Measurements from ENCODE around the gene ACTN4. TPM values are rescaled to one million over a fixed set of nuclear protein-coding genes. Genes with fewer than 3 reads are reported as not detected.

The ACTN4 gene
- total and polyA plus RNA-seq, 2 of the 4 experiments (the other 2 are of a cell fraction), result 541 to 659 TPM

GRCh38 chr19:38744874-38745273 lies 97.4 kb downstream of the ACTN4 start:
- 100% methylated on average over 1 of the region's 6 CpGs; no CpG with 5 or more reads in 1 of the 2 experiments for whole genome bisulfite sequencing, 2 experiments (ENCODE audit: extremely low coverage in 2 of 2, insufficient read length in 1 of 2)
- ATAC-seq (ENCODE audit: low read depth), result no peak
- Histone ChIP-seq H3K23ac (ENCODE audit: low read depth, low read length) (no peak overlapping the region), H3K9me1 (ENCODE audit: insufficient read depth, low read length) (no peaks in the 10 kb centered on the region), H3K27me3 (ENCODE audit: control insufficient read depth, insufficient read depth, low read length) (no peaks in the 10 kb centered on the region; the same call in 1 of the 2 replicates), H4K8ac (ENCODE audit: low read depth in 2 of 2, low read length in 2 of 2) (no peak overlapping the region), H3K9ac (ENCODE audit: low read depth, low read length) (no peak overlapping the region), H2AFZ (replicated peaks; ENCODE audit: low read length, poor library complexity) (no peak overlapping the region), H4K5ac (ENCODE audit: low read depth, low read length) (no peak overlapping the region), H3K4me1 (ENCODE audit: control insufficient read depth, insufficient read depth, low read length) (no peaks in the 10 kb centered on the region), H3K4me2 (ENCODE audit: low read depth, low read length) (no peak overlapping the region), H3K4me3 (ENCODE audit: insufficient read depth, low read depth, low read length) (no peak overlapping the region), H3K14ac (replicated peaks; ENCODE audit: low read depth, low read length) (no peak overlapping the region), H3K56ac (ENCODE audit: extremely low read depth, insufficient read depth, low read length) (no peak overlapping the region), H3K27ac (ENCODE audit: insufficient read depth, low read length) (no peak overlapping the region), H3K79me1 (ENCODE audit: low read depth in 1 of 2, low read length in 2 of 2) (no peaks in the 10 kb centered on the region), H3K9me3 (ENCODE audit: control insufficient read depth, insufficient read depth, low read length) (no peaks in the 10 kb centered on the region), H2BK5ac (ENCODE audit: low read depth, low read length, poor library complexity, severe bottlenecking) (no peak overlapping the region), H3K4ac (ENCODE audit: low read depth, low read length) (no peak overlapping the region), H3K18ac (ENCODE audit: low read depth, low read length) (no peak overlapping the region), H2AK5ac (ENCODE audit: low read depth, low read length) (no peak overlapping the region), H4K20me1 (ENCODE audit: insufficient read depth, low read length) (no peaks in the 10 kb centered on the region), H2BK15ac (ENCODE audit: low read depth, low read length) (no peak overlapping the region), H2AK9ac (replicated peaks; ENCODE audit: low read depth, low read length, poor library complexity) (no peak overlapping the region), H2BK120ac (ENCODE audit: low read depth, low read length) (no peak overlapping the region), H4K91ac (ENCODE audit: insufficient read depth, low read depth, low read length) (no peak overlapping the region), H3K36me3 (ENCODE audit: control insufficient read depth, insufficient read depth, low read length) (no peaks in the 10 kb centered on the region), H2BK20ac (ENCODE audit: low read depth, low read length) (no peak overlapping the region)
- ChIA-PET CTCF (no interaction called here), POLR2A (ENCODE audit: unreplicated experiment) (no interaction called here)
- in situ Hi-C loops (cut with MboI; ENCODE audit: low sequenced_read_pairs), result loop anchor here (25.0 kb wide), 1 partner anchor 167 kb away; the partner anchor contains the start of gene CCER2
- BruUV-seq (replicated peaks), result no TSS peak
- dilution Hi-C loops (cut with HindIII; ENCODE audit: low sequenced_read_pairs, unreplicated experiment), result no loop called here
- TF ChIP-seq BHLHE40 (IDR thresholded peaks at IDR 0.05; ENCODE audit: low read depth, low read length), result no peak
- DNase-seq, result no peak
- intact Hi-C loops (cut with micrococcal nuclease), result no loop called here

All from IMR-90 (cell line).